Ishikawa (cell line): Measurements from ENCODE around the gene MAGI2.

Experiments used
- CEBPB ChIP-seq: IDR thresholded peaks from 2 replicates; pipeline ENCODE4 v1.6.1; 2012
- CREB1 ChIP-seq: IDR thresholded peaks from 2 replicates; pipeline ENCODE4 v1.6.1; 2012; ENCODE audit warnings: low read depth
- EGR1 ChIP-seq: IDR thresholded peaks from 2 replicates; pipeline ENCODE4 v1.6.1; 2012
- EP300 ChIP-seq: IDR thresholded peaks from 2 replicates; pipeline ENCODE4 v1.6.1; 2012; ENCODE audit warnings: borderline replicate concordance
- FOXM1 ChIP-seq: IDR thresholded peaks from 2 replicates; pipeline ENCODE4 v1.6.1; 2012; ENCODE audit warnings: low read depth, borderline replicate concordance
- MAX ChIP-seq: IDR thresholded peaks from 2 replicates; pipeline ENCODE4 v1.6.1; 2012
- NFIC ChIP-seq: IDR thresholded peaks from 2 replicates; pipeline ENCODE4 v1.6.1; 2012
- RAD21 ChIP-seq: IDR thresholded peaks from 2 replicates; pipeline ENCODE4 v1.6.1; 2012; ENCODE audit warnings: low read depth
- REST ChIP-seq: IDR thresholded peaks from 2 replicates; pipeline ENCODE4 v1.6.1; 2012; ENCODE audit warnings: low read depth, mild to moderate bottlenecking
- TAF1 ChIP-seq: IDR thresholded peaks from 2 replicates; pipeline ENCODE4 v1.6.1; 2012; ENCODE audit warnings: low read depth, mild to moderate bottlenecking
- TCF12 ChIP-seq: IDR thresholded peaks from 2 replicates; pipeline ENCODE4 v1.6.1; 2012; ENCODE audit warnings: low read depth
- TEAD4 ChIP-seq: IDR thresholded peaks from 2 replicates; pipeline ENCODE4 v1.6.1; 2012
- USF1 ChIP-seq: IDR thresholded peaks from 2 replicates; pipeline ENCODE4 v1.6.1; 2012
- YY1 ChIP-seq: IDR thresholded peaks from 2 replicates; pipeline ENCODE4 v1.6.1; 2012; ENCODE audit warnings: low read depth
- ZBTB7A ChIP-seq: IDR thresholded peaks from 2 replicates; pipeline ENCODE4 v1.6.1; 2012; ENCODE audit warnings: low read depth

Gene MAGI2

GRCh38 chr7:78112488-78112887, 1341.0 kb downstream of the MAGI2 start:
- TF ChIP-seq TAF1, result no peak
- TF ChIP-seq ZBTB7A, result no peak
- no peak for TF ChIP-seq TCF12
- no peak for TF ChIP-seq YY1
- no peak for TF ChIP-seq CEBPB
- no peak for TF ChIP-seq REST
- TF ChIP-seq TEAD4, result no peak
- TF ChIP-seq EGR1, result no peak
- TF ChIP-seq EP300, result no peak
- TF ChIP-seq FOXM1, result no peak
- no peak for TF ChIP-seq RAD21
- TF ChIP-seq CREB1, result no peak

- TF ChIP-seq TAF1, result no peak
- TF ChIP-seq USF1, result no peak
- TF ChIP-seq NFIC, result no peak
- TF ChIP-seq TEAD4, result no peak
- TF ChIP-seq TCF12, result no peak
- no peak for TF ChIP-seq ZBTB7A
- TF ChIP-seq EGR1, result no peak
- no peak for TF ChIP-seq FOXM1
- no peak for TF ChIP-seq CEBPB
- no peak for TF ChIP-seq YY1
- no peak for TF ChIP-seq MAX
- no peak for TF ChIP-seq CREB1
- no peak for TF ChIP-seq EP300
- TF ChIP-seq REST, result no peak
- no peak for TF ChIP-seq RAD21
These were observed 1342.1 kb downstream of the MAGI2 start for GRCh38 chr7:78111386-78111785.

GRCh38 chr7:78103475-78103874, 1350.0 kb downstream of the MAGI2 start:
- no peak for TF ChIP-seq YY1
- TF ChIP-seq USF1, result no peak
- no peak for TF ChIP-seq FOXM1
- TF ChIP-seq TEAD4, result no peak
- TF ChIP-seq MAX, result no peak
- no peak for TF ChIP-seq TCF12
- TF ChIP-seq CEBPB, result no peak

- TF ChIP-seq REST (no peak), MAX (no peak), FOXM1 (no peak), YY1 (no peak), RAD21 (no peak), TCF12 (no peak), TAF1 (no peak), NFIC (no peak), EGR1 (no peak), ZBTB7A (no peak), TEAD4 (no peak), CEBPB (no peak), CREB1 (no peak), USF1 (no peak), EP300 (no peak)
These were observed 1352.4 kb downstream of the MAGI2 start for GRCh38 chr7:78101076-78101475.
